Fibroblast of lung (primary cell): Measurements from ENCODE around the gene ATP6V1A. TPM values are rescaled to one million over a fixed set of nuclear protein-coding genes. Genes with fewer than 3 reads are reported as not detected.

Experiments
- DNase-seq, 2 donors: peaks; one replicate each; pipeline versions ENCODE4 v3.0.0 to v3.0.0-alpha.2; 2010; ENCODE audit warnings: low read depth in 2 of 2
- H2AFZ ChIP-seq: 2 replicates; pipeline ENCODE4 v1.5.1; 2012; ENCODE audit warnings: low read length, control low read depth, inconsistent platforms
- H3K27ac ChIP-seq: 2 replicates; pipeline ENCODE4 v1.5.1; 2011; ENCODE audit warnings: low read length, control low read depth; ENCODE audit not compliant: insufficient read depth
- H3K27me3 ChIP-seq: 2 replicates; pipeline ENCODE4 v1.5.1; 2011; ENCODE audit warnings: mild to moderate bottlenecking, low read length; ENCODE audit not compliant: control insufficient read depth, insufficient read depth
- H3K36me3 ChIP-seq: 2 replicates; pipeline ENCODE4 v1.5.1; 2011; ENCODE audit warnings: low read length; ENCODE audit not compliant: control insufficient read depth, insufficient read depth
- H3K4me1 ChIP-seq: 2 replicates; pipeline ENCODE4 v1.5.1; 2011; ENCODE audit warnings: low read length; ENCODE audit not compliant: control insufficient read depth, insufficient read depth; ENCODE audit errors: extremely low read depth
- H3K4me2 ChIP-seq: 2 replicates; pipeline ENCODE4 v1.5.1; 2011; ENCODE audit warnings: low read length, control low read depth; ENCODE audit not compliant: insufficient read depth; ENCODE audit errors: extremely low read depth
- H3K4me3 ChIP-seq, 4 experiments: fragments of 200-600 bp in 1 of 4; sonication (generic) in 1 of 4; replicated peaks in 1 of 4; 2 replicates each; pipeline ENCODE4 v1.5.1; 2011 to 2016; ENCODE audit warnings: low read length in 4 of 4, low read depth in 3 of 4, mild to moderate bottlenecking in 3 of 4, control low read depth in 2 of 4, inconsistent platforms in 1 of 4, mixed read lengths in 1 of 4; ENCODE audit not compliant: insufficient read depth in 1 of 4; ENCODE audit errors: control extremely low read depth in 1 of 4
- H3K79me2 ChIP-seq: 2 replicates; pipeline ENCODE4 v1.5.1; 2012; ENCODE audit warnings: mild to moderate bottlenecking, low read length, inconsistent platforms; ENCODE audit not compliant: control insufficient read depth, insufficient read depth
- H3K9ac ChIP-seq: 2 replicates; pipeline ENCODE4 v1.5.1; 2011; ENCODE audit warnings: mild to moderate bottlenecking, low read length, control low read depth; ENCODE audit not compliant: insufficient read depth
- H3K9me3 ChIP-seq: 2 replicates; pipeline ENCODE4 v1.5.1; 2012; ENCODE audit warnings: low read depth, low read length; ENCODE audit not compliant: control insufficient read depth, insufficient read depth
- H4K20me1 ChIP-seq: 2 replicates; pipeline ENCODE4 v1.5.1; 2011; ENCODE audit warnings: low read length; ENCODE audit not compliant: control insufficient read depth, insufficient read depth; ENCODE audit errors: extremely low read depth
- EZH2 ChIP-seq: IDR thresholded peaks from 2 replicates; pipeline ENCODE4 v1.5.1; 2012; ENCODE audit warnings: low read length, control low read depth, mild to moderate bottlenecking; ENCODE audit errors: missing control alignments
- polyA plus RNA-seq, 2 donors: library from polyadenylated mRNA; depleted of rRNA in 1 of 2; stranded (reverse) in 1 of 2; unstranded in 1 of 2; fragments of >200 nt; gene quantifications; 2 replicates each; pipeline ENCODE4 v1.2.1, GENCODE V29; 2011 to 2012; ENCODE audit warnings: missing spikeins in 1 of 2
- total RNA-seq: library from RNA; depleted of rRNA; stranded (reverse); fragments of >200 nt; gene quantifications from 2 replicates; pipeline ENCODE4 v1.2.1, GENCODE V29; 2014
- TF ChIP-seq, protein P1 (sequence below), 2 donors: IDR thresholded peaks in 1 of 2; conservative IDR thresholded peaks in 1 of 2; 1 replicate in 1 of 2; 2 replicates in 1 of 2; pipeline ENCODE4 v1.5.1; 2011 to 2012; ENCODE audit warnings: low read length in 2 of 2, control low read depth in 1 of 2, inconsistent platforms in 1 of 2, low read depth in 1 of 2, mild to moderate bottlenecking in 1 of 2

ATP6V1A gene
- total and polyA plus RNA-seq, 2 donors (not counting 1 experiment from before 2014, with no cell fraction given), result 75.7 to 213 TPM

DNA sequence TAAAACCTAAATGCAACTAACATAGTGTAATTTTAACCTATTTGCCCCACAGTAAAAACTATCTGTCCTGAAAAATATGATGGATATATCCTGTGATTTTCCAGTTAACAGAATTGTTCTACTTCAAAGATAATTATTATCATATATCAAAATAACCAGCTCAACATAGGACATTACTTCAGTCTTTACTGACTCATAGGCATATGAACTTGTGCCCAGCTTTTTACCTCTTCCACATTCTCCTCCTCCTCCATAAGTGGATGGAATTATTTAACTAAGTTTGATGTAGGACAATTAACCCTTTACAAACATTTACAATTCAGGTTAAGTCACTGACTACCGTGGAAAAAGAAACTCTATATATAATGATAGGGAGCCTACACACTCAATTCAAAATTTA lies 27.5 kb upstream of the ATP6V1A start:
- H3K79me2 ChIP-seq, result peaks cover 6% of the 10 kb centered on the region
- H3K4me1 ChIP-seq, result no peaks in the 10 kb centered on the region
- H2AFZ ChIP-seq, result no peak overlapping the region
- TF ChIP-seq EZH2, result no peak
- TF ChIP-seq, protein P1, sequence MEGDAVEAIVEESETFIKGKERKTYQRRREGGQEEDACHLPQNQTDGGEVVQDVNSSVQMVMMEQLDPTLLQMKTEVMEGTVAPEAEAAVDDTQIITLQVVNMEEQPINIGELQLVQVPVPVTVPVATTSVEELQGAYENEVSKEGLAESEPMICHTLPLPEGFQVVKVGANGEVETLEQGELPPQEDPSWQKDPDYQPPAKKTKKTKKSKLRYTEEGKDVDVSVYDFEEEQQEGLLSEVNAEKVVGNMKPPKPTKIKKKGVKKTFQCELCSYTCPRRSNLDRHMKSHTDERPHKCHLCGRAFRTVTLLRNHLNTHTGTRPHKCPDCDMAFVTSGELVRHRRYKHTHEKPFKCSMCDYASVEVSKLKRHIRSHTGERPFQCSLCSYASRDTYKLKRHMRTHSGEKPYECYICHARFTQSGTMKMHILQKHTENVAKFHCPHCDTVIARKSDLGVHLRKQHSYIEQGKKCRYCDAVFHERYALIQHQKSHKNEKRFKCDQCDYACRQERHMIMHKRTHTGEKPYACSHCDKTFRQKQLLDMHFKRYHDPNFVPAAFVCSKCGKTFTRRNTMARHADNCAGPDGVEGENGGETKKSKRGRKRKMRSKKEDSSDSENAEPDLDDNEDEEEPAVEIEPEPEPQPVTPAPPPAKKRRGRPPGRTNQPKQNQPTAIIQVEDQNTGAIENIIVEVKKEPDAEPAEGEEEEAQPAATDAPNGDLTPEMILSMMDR (conservative IDR thresholded peaks at IDR 0.05 in 1 of 2, IDR thresholded peaks at IDR 0.05 in 1 of 2; ENCODE audit: low read depth in 1 of 2, low read length in 2 of 2), result no peak
- no peaks in the 10 kb centered on the region for H3K27me3 ChIP-seq
- no peak for DNase-seq
- no peaks in the 10 kb centered on the region for H4K20me1 ChIP-seq
- H3K4me3 ChIP-seq, result no peak overlapping the region
- peaks cover 2% of the 10 kb centered on the region for H3K36me3 ChIP-seq
- H3K9ac ChIP-seq, result no peak overlapping the region
- no peak overlapping the region for H3K4me2 ChIP-seq
- no peak overlapping the region for H3K27ac ChIP-seq
- no peaks in the 10 kb centered on the region for H3K9me3 ChIP-seq

DNA sequence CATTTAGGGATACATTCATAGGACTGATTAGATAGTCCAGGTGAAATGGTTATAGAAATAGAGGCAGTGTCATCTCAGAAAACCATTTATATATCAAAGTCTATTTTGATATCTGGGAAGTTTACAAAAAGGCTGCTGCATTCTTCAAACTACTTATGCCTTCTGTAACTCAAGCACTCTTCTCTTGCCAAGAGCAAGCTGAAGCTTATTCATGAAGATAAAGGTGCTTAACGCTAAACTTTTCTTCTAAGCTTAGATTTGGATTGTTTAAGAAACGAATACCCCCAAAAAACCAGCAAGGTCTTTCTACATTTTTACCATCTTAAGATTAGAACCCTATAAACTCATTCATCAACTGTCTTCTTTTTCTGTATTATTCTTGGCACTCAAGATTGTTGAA lies 27.1 kb upstream of the ATP6V1A start:
- Histone ChIP-seq H3K27ac (no peak overlapping the region), H3K4me2 (no peak overlapping the region), H3K4me3 (no peak overlapping the region), H3K27me3 (no peaks in the 10 kb centered on the region), H3K9ac (no peak overlapping the region), H4K20me1 (no peaks in the 10 kb centered on the region), H3K79me2 (peaks cover 10% of the 10 kb centered on the region), H2AFZ (no peak overlapping the region), H3K9me3 (no peaks in the 10 kb centered on the region), H3K4me1 (no peaks in the 10 kb centered on the region), H3K36me3 (peaks cover 2% of the 10 kb centered on the region)
- DNase-seq, result no peak
- TF ChIP-seq, protein P1 (conservative IDR thresholded peaks at IDR 0.05 in 1 of 2, IDR thresholded peaks at IDR 0.05 in 1 of 2; ENCODE audit: low read depth in 1 of 2, low read length in 2 of 2), result no peak
- no peak for TF ChIP-seq EZH2

DNA sequence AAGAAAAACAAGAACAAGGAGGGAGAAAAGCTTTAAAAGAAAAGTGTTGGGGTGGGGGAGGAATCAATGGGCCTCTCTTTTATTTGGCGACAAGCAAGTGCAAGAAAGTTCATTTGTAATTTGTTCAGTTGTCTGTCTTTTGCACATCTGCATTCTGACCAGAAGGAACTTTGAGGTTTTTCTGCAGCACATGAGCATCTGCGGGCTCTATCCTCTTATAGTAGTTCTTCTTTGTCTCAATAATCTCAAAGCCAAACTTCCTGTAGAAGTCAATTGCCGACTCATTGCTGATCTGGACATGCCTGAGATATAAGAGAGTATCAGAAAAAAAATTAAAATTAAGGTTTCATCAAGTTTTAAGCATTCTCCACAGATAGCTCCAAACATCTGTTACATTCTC lies 25.2 kb upstream of the ATP6V1A start:
- H3K79me2 ChIP-seq, result peaks cover 23% of the 10 kb centered on the region
- no peaks in the 10 kb centered on the region for H3K9me3 ChIP-seq
- no peak overlapping the region for H3K27ac ChIP-seq
- no peaks in the 10 kb centered on the region for H3K4me1 ChIP-seq
- peaks cover 2% of the 10 kb centered on the region for H3K36me3 ChIP-seq
- H3K27me3 ChIP-seq, result no peaks in the 10 kb centered on the region
- TF ChIP-seq, protein P1 (conservative IDR thresholded peaks at IDR 0.05 in 1 of 2, IDR thresholded peaks at IDR 0.05 in 1 of 2; ENCODE audit: low read depth in 1 of 2, low read length in 2 of 2), result no peak
- DNase-seq, result no peak
- no peak overlapping the region for H3K4me2 ChIP-seq
- no peak overlapping the region for H3K9ac ChIP-seq
- no peak overlapping the region for H2AFZ ChIP-seq
- H4K20me1 ChIP-seq, result no peaks in the 10 kb centered on the region
- H3K4me3 ChIP-seq, result no peak overlapping the region
